ENCODE measurements around the gene UROD.
"Not testable (repeated sequence)": the region's sequence is repeated elsewhere in the genome, so short reads cannot be mapped to it uniquely, and the experiment has no call there.

UROD gene

DNA sequence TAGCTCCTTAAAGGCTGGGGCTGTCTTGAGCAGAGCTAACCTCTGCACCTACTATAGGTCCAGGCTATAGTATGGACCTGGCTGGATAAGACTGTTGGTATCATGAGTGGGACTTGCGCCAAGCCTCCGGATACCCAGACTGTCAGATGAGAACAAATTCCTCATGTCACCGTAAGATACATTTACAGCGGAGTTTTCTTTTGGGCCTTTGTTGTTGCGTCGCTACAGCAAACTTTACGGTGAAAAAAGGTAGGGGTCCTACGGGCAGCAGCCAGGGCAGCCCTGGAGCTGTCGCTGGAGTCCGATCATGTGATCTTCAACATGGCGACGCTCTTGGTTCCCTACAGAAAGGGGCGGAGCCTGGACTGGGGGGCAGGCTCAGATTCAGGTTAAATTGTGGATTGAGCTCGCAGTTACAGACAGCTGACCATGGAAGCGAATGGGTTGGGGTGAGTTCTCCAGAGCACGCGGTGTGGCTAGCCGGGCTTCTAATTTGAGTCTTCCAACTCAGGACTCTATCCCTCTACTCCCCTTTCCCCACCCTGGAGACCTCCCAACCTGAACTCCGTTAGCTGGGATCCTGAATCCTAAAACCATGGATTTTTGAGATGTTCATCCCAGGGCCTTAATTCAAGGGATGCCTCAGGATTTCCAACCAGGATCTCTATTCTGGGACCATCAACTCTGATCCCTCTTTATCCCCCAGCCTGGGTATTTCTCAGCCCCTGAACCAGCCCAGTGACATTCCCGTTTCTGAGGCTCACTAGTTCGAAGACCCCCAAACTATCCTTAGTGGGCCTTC lies at the start of gene UROD:
Gene UROD, plus strand, starts transcription at position 418 of the 802 bp plus-strand sequence. Its CDS starts 12 bp downstream, at position 430.
- TF ChIP-seq CTCF (conservative IDR thresholded peaks at IDR 0.05; ENCODE audit: low read depth, low read length), result no peak
- peak; percentile 93 for DNase-seq (ENCODE audit: low read depth)
- H3K4me3 ChIP-seq (ENCODE audit: low read length), result peak within 1 kb of the TSS; percentile 71

GRCh38 chr1:44962729-44963128 lies 49.3 kb upstream of the UROD start:
- H3K4me3 ChIP-seq (ENCODE audit: low read length), result no peak overlapping the region
- no peak for TF ChIP-seq CTCF (conservative IDR thresholded peaks at IDR 0.05; ENCODE audit: low read depth, low read length)
- DNase-seq (ENCODE audit: low read depth), result no peak

DNA sequence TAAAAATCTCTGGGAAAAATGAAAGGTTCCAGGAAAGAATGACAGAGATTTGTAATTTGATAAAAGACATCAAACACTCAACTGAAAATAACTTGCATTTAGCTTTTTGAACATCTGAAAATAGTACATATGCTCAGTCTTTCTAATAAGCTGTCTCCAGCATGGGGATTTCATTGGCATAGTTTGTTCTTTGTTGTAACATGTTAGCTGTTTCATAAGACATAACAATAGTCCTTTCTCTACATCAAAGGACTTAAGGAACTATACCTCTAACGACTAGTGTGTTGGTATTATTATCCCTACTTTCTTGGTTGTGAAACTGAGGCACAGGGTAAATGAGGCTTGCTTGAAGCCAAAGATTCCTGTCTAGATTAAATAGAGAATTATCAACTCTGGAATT lies 47.7 kb upstream of the UROD start:
- DNase-seq (ENCODE audit: low read depth), result no peak
- no peak overlapping the region for H3K4me3 ChIP-seq (ENCODE audit: low read length)
- no peak for TF ChIP-seq CTCF (conservative IDR thresholded peaks at IDR 0.05; ENCODE audit: low read depth, low read length)

- TF ChIP-seq CTCF (conservative IDR thresholded peaks at IDR 0.05; ENCODE audit: low read depth, low read length), result no peak
- H3K4me3 ChIP-seq (ENCODE audit: low read length), result no peak overlapping the region
- no peak for DNase-seq (ENCODE audit: low read depth)
These were observed 41.7 kb upstream of the UROD start for GRCh38 chr1:44970317-44970716.

DNA sequence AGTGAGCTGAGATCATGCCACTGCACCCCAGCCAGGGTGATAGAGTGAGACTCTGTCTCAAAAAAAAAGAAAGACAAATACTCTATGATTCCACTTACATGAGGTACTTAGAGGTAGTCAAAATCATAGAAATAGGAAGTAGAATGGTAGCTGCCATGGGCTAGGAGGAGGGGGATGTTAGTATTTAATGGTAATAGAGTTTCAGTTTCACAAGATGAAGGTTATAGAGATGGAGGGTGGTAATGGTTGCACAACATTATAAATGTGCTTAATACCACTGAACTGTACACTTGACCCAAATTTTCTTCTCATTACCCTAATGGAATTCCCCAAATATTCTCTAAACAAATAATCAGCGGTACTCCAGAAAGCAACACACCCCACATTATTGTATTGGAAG lies 38.4 kb upstream of the UROD start:
- no peak overlapping the region for H3K4me3 ChIP-seq (ENCODE audit: low read length)
- no peak for DNase-seq (ENCODE audit: low read depth)
- no peak for TF ChIP-seq CTCF (conservative IDR thresholded peaks at IDR 0.05; ENCODE audit: low read depth, low read length)

- no peak for TF ChIP-seq CTCF (conservative IDR thresholded peaks at IDR 0.05; ENCODE audit: low read depth, low read length)
- no peak for DNase-seq (ENCODE audit: low read depth)
- H3K4me3 ChIP-seq (ENCODE audit: low read length), result no peak overlapping the region
These were observed 35.8 kb upstream of the UROD start for GRCh38 chr1:44976252-44976651.

- DNase-seq (ENCODE audit: low read depth); H3K4me3 ChIP-seq (ENCODE audit: low read length): not testable (repeated sequence)
These were observed 34.7 kb upstream of the UROD start for GRCh38 chr1:44977372-44977771.
